HG03571 (cell line): ENCODE data around the gene GSDME.
"Not testable (repeated sequence)": the region's sequence is repeated elsewhere in the genome, so short reads cannot be mapped to it uniquely, and the experiment has no call there.

Experiments
- ATAC-seq: cut with Tn5 transposase; IDR thresholded peaks from one replicate; pipeline ENCODE4 v1.9.1; 2021; ENCODE audit not compliant: unreplicated experiment

GSDME gene

GRCh38 chr7:24742506-24743162 is 14.6 kb downstream of the GSDME start:
- no peak for ATAC-seq

GRCh38 chr7:24741679-24742505 is 15.4 kb downstream of the GSDME start:
- no peak for ATAC-seq

- ATAC-seq, result no peak
Measured at GRCh38 chr7:24740871-24741270, 16.4 kb downstream of the GSDME start.

GRCh38 chr7:24739306-24739705 is 18.0 kb downstream of the GSDME start:
- ATAC-seq, result no peak

- ATAC-seq, result no peak
Measured at GRCh38 chr7:24738577-24738976, 18.7 kb downstream of the GSDME start.

- ATAC-seq, result no peak
Measured at GRCh38 chr7:24737281-24737680, 20.0 kb downstream of the GSDME start.

GRCh38 chr7:24735594-24735993 is 21.7 kb downstream of the GSDME start:
- ATAC-seq, result not testable (repeated sequence)

- ATAC-seq, result no peak
Measured at GRCh38 chr7:24734306-24734705, 23.0 kb downstream of the GSDME start.

GRCh38 chr7:24733414-24734060 is 23.7 kb downstream of the GSDME start:
- ATAC-seq, result no peak

- ATAC-seq, result peak; percentile 64
Measured at GRCh38 chr7:24732646-24733413, 24.4 kb downstream of the GSDME start.

GRCh38 chr7:24731313-24731712 is 26.0 kb downstream of the GSDME start:
- no peak for ATAC-seq

GRCh38 chr7:24730018-24730369 is 27.3 kb downstream of the GSDME start:
- ATAC-seq, result no peak

GRCh38 chr7:24729365-24730017 is 27.8 kb downstream of the GSDME start:
- ATAC-seq, result no peak

- no peak for ATAC-seq
Measured at GRCh38 chr7:24728503-24729364, 28.5 kb downstream of the GSDME start.

- ATAC-seq, result no peak
Measured at GRCh38 chr7:24728121-24728500, 29.2 kb downstream of the GSDME start.

GRCh38 chr7:24727154-24728120 is 29.8 kb downstream of the GSDME start:
- peak; percentile 69 for ATAC-seq

GRCh38 chr7:24725554-24726241 is 31.6 kb downstream of the GSDME start:
- no peak for ATAC-seq
